Breast epithelium (tissue), 3 donors: Measurements from ENCODE around the gene NFIB.

Source experiments
- CTCF ChIP-seq, 3 donors: fragments of 450-650 bp; IDR thresholded peaks; one replicate each; pipeline ENCODE4 v1.5.1; 2016 to 2017; ENCODE audit warnings: antibody characterized with exemption in 3 of 3, mild to moderate bottlenecking in 3 of 3, moderate library complexity in 3 of 3
- POLR2A ChIP-seq: fragments of 450-650 bp; IDR thresholded peaks from one replicate; pipeline ENCODE4 v1.6.1; 2016; ENCODE audit warnings: antibody characterized with exemption, mild to moderate bottlenecking, moderate library complexity

GRCh38 chr9:14159440-14160216, 154.3 kb downstream of the NFIB start:
- TF ChIP-seq CTCF (IDR thresholded peaks at IDR 0.05), result no peak
- no peak for TF ChIP-seq POLR2A
